GM23338 (cell line): Measurements from ENCODE around the gene DACT2. TPM values are rescaled to one million over a fixed set of nuclear protein-coding genes. Genes with fewer than 3 reads are reported as not detected.

ENCODE experiments used
- ATAC-seq: fragments of 200-7000 bp; cut with Tn5 transposase; 3 replicates; pipeline ENCODE4 v1.9.1; 2020
- DNase-seq: peaks from one replicate; pipeline ENCODE4 v3.0.0-alpha.2; 2015; ENCODE audit warnings: low spot score
- H2AFZ ChIP-seq: fragments of 200-600 bp; sonication (generic); 2 replicates; pipeline ENCODE4 v1.8.0; 2016; ENCODE audit warnings: antibody characterized with exemption, mild to moderate bottlenecking, moderate library complexity
- H3F3A ChIP-seq: fragments of 200-600 bp; sonication (generic); replicated peaks from 2 replicates; pipeline ENCODE4 v1.8.0; 2017; ENCODE audit warnings: antibody characterized with exemption, mixed run types, low read depth
- H3K27ac ChIP-seq: fragments of 200-600 bp; sonication (generic); 2 replicates; pipeline ENCODE4 v1.6.1; 2016; ENCODE audit warnings: low read depth
- H3K27me3 ChIP-seq: fragments of 200-600 bp; sonication (generic); 2 replicates; pipeline ENCODE4 v1.8.0; 2016; ENCODE audit warnings: mild to moderate bottlenecking, mixed run types, moderate library complexity; ENCODE audit not compliant: insufficient read depth
- H3K36me3 ChIP-seq: fragments of 200-600 bp; sonication (generic); 2 replicates; pipeline ENCODE4 v1.8.0; 2016; ENCODE audit warnings: mild to moderate bottlenecking; ENCODE audit not compliant: insufficient read depth
- H3K4me1 ChIP-seq: fragments of 200-600 bp; sonication (generic); 2 replicates; pipeline ENCODE4 v1.8.0; 2016; ENCODE audit warnings: mild to moderate bottlenecking, moderate library complexity; ENCODE audit not compliant: insufficient read depth
- H3K4me2 ChIP-seq: fragments of 200-600 bp; sonication (generic); 2 replicates; pipeline ENCODE4 v1.7.1; 2017; ENCODE audit warnings: mixed run types
- H3K4me3 ChIP-seq: fragments of 200-600 bp; sonication (generic); 2 replicates; pipeline ENCODE4 v1.6.1; 2016; ENCODE audit warnings: mixed run types
- H3K79me2 ChIP-seq: fragments of 200-600 bp; sonication (generic); replicated peaks from 2 replicates; pipeline ENCODE4 v1.8.0; 2017; ENCODE audit warnings: mild to moderate bottlenecking; ENCODE audit not compliant: insufficient read depth
- H3K9me2 ChIP-seq: fragments of 200-600 bp; sonication (generic); 2 replicates; pipeline ENCODE4 v1.8.0; 2017; ENCODE audit not compliant: insufficient read depth
- H4K20me1 ChIP-seq: fragments of 200-600 bp; sonication (generic); replicated peaks from 2 replicates; pipeline ENCODE4 v1.8.0; 2017; ENCODE audit warnings: mild to moderate bottlenecking; ENCODE audit not compliant: insufficient read depth
- H3K27ac Mint-ChIP-seq: 2 replicates; pipeline ENCODE4 v1.8.0; 2020; ENCODE audit warnings: inconsistent platforms, mild to moderate bottlenecking, moderate library complexity, mixed read lengths
- H3K27me3 Mint-ChIP-seq: 3 replicates; pipeline ENCODE4 v1.8.0; 2022; ENCODE audit warnings: low read depth, mild to moderate bottlenecking, moderate library complexity, mixed read lengths, inconsistent platforms; ENCODE audit not compliant: insufficient read depth, poor library complexity
- H3K36me3 Mint-ChIP-seq: 3 replicates; pipeline ENCODE4 v1.8.0; 2021; ENCODE audit warnings: low read depth, mild to moderate bottlenecking, inconsistent platforms, moderate library complexity, mixed read lengths
- H3K4me1 Mint-ChIP-seq: 3 replicates; pipeline ENCODE4 v1.8.0; 2020; ENCODE audit warnings: mild to moderate bottlenecking, inconsistent platforms, mixed read lengths
- H3K4me3 Mint-ChIP-seq: 3 replicates; pipeline ENCODE4 v1.8.0; 2021; ENCODE audit warnings: moderate library complexity, mild to moderate bottlenecking, inconsistent platforms, mixed read lengths
- H3K9me3 Mint-ChIP-seq: 3 replicates; pipeline ENCODE4 v1.8.0; 2020; ENCODE audit warnings: moderate library complexity, mild to moderate bottlenecking, inconsistent platforms, mixed read lengths
- CREB1 ChIP-seq: fragments of 250-450 bp; sonication (Bioruptor Pico); IDR thresholded peaks from 2 replicates; pipeline ENCODE4 v1.5.0; 2020; ENCODE audit warnings: low read depth, mild to moderate bottlenecking, moderate library complexity
- ETS1 ChIP-seq: IDR thresholded peaks from 2 replicates; pipeline ENCODE4 v1.6.1; 2016; ENCODE audit warnings: antibody characterized with exemption
- EZH2 ChIP-seq: fragments of 200-600 bp; sonication (generic); IDR thresholded peaks from one replicate; pipeline ENCODE4 v1.8.0; 2017; ENCODE audit warnings: antibody characterized with exemption, mild to moderate bottlenecking, low read depth; ENCODE audit not compliant: unreplicated experiment
- EZH2phosphoT487 ChIP-seq: fragments of 200-600 bp; sonication (generic); IDR thresholded peaks from one replicate; pipeline ENCODE4 v1.8.1; 2018; ENCODE audit warnings: antibody characterized with exemption; ENCODE audit not compliant: unreplicated experiment
- JUNB ChIP-seq: IDR thresholded peaks from one replicate; pipeline ENCODE4 v1.6.1; 2016; ENCODE audit warnings: antibody characterized with exemption; ENCODE audit not compliant: unreplicated experiment
- POLR2AphosphoS5 ChIP-seq: IDR thresholded peaks from 2 replicates; pipeline ENCODE4 v1.6.1; 2016; ENCODE audit warnings: antibody characterized with exemption, low read depth
- REST ChIP-seq: IDR thresholded peaks from one replicate; pipeline ENCODE4 v1.6.1; 2018; ENCODE audit warnings: antibody characterized with exemption; ENCODE audit not compliant: unreplicated experiment
- STAT1 ChIP-seq: IDR thresholded peaks from one replicate; pipeline ENCODE4 v1.6.1; 2016; ENCODE audit warnings: antibody characterized with exemption; ENCODE audit not compliant: unreplicated experiment
- ZNF114 ChIP-seq: fragments of 250-450 bp; sonication (Bioruptor Pico); IDR thresholded peaks from 2 replicates; pipeline ENCODE4 v1.5.0; 2020; ENCODE audit warnings: mild to moderate bottlenecking, moderate library complexity
- ZNF331 ChIP-seq: fragments of 250-450 bp; sonication (Bioruptor Pico); IDR thresholded peaks from 2 replicates; pipeline ENCODE4 v1.5.0; 2020; ENCODE audit warnings: low read depth, mild to moderate bottlenecking, moderate library complexity
- ZNF462 ChIP-seq: fragments of 250-450 bp; sonication (Bioruptor Pico); IDR thresholded peaks from 2 replicates; pipeline ENCODE4 v1.5.0; 2020; ENCODE audit warnings: mild to moderate bottlenecking, moderate library complexity
- polyA plus RNA-seq: library from polyadenylated mRNA; unstranded; fragments of >200 nt; fragmentation: Nextera tagmentation; extraction: Ambion mirVana; gene quantifications from 2 replicates; pipeline ENCODE4 v1.2.1, GENCODE V29; 2016
- total RNA-seq: library from RNA; depleted of rRNA; stranded (reverse); fragments of >200 nt; shearing (Covaris generic); gene quantifications from 2 replicates; pipeline ENCODE4 v1.2.3, GENCODE V29; 2014

DACT2 gene
- total and polyA plus RNA-seq, 2 experiments from 2014 or later, result 1.8 to 10.6 TPM

- Histone ChIP-seq H3F3A (no peaks in the 10 kb centered on the region), H3K4me1 (no peaks in the 10 kb centered on the region), H3K27ac (no peak overlapping the region), H3K27me3 (no peaks in the 10 kb centered on the region), H2AFZ (no peak overlapping the region), H4K20me1 (no peaks in the 10 kb centered on the region), H3K36me3 (no peaks in the 10 kb centered on the region), H3K4me3 (no peak overlapping the region), H3K79me2 (no peaks in the 10 kb centered on the region), H3K4me2 (no peak overlapping the region), H3K9me2 (no peaks in the 10 kb centered on the region)
- Mint-ChIP-seq H3K27ac (no peak overlapping the region), H3K36me3 (no peaks in the 10 kb centered on the region), H3K4me1 (peaks cover 14% of the 10 kb centered on the region), H3K9me3 (no peaks in the 10 kb centered on the region), H3K27me3 (peaks cover 12% of the 10 kb centered on the region), H3K4me3 (no peak overlapping the region)
- TF ChIP-seq EZH2 (no peak), STAT1 (no peak), JUNB (no peak), ZNF114 (CRISPR knock-in tag) (no peak), ETS1 (no peak), ZNF331 (no peak), REST (no peak)
- DNase-seq (no peak), ATAC-seq (no peak)
Observed at GRCh38 chr6:168278904-168279303, 40.7 kb downstream of the DACT2 start.

GRCh38 chr6:168277274-168277669 lies 42.3 kb downstream of the DACT2 start:
- DNase-seq (no peak), ATAC-seq (peak; percentile 15; the same call in 2 of the 3 replicates)
- peaks cover 29% of the 10 kb centered on the region for H3K4me1 Mint-ChIP-seq
- no peak overlapping the region for H2AFZ ChIP-seq
- no peak overlapping the region for H3K27ac Mint-ChIP-seq
- H4K20me1 ChIP-seq, result no peaks in the 10 kb centered on the region
- H3K4me1 ChIP-seq, result 0 out of 2 replicates have a peak, but pooled peaks cover 3% of the 10 kb centered on the region
- peaks cover 14% of the 10 kb centered on the region for H3K27me3 Mint-ChIP-seq
- H3K4me3 Mint-ChIP-seq, result no peak overlapping the region
- H3K4me2 ChIP-seq, result no peak overlapping the region
- no peaks in the 10 kb centered on the region for H3K27me3 ChIP-seq
- no peaks in the 10 kb centered on the region for H3K9me3 Mint-ChIP-seq
- no peaks in the 10 kb centered on the region for H3F3A ChIP-seq
- H3K36me3 ChIP-seq, result no peaks in the 10 kb centered on the region
- no peak overlapping the region for H3K27ac ChIP-seq
- no peaks in the 10 kb centered on the region for H3K36me3 Mint-ChIP-seq
- H3K4me3 ChIP-seq, result no peak overlapping the region
- H3K9me2 ChIP-seq, result no peaks in the 10 kb centered on the region
- H3K79me2 ChIP-seq, result no peaks in the 10 kb centered on the region
- no peak for TF ChIP-seq ZNF462 (CRISPR knock-in tag)
- no peak for TF ChIP-seq POLR2AphosphoS5
- no peak for TF ChIP-seq EZH2phosphoT487
- TF ChIP-seq STAT1, result no peak
- no peak for TF ChIP-seq ZNF331
- TF ChIP-seq EZH2, result no peak
- no peak for TF ChIP-seq CREB1 (CRISPR knock-in tag)
